ENCODE measurements around the gene KIF26B.

DNA sequence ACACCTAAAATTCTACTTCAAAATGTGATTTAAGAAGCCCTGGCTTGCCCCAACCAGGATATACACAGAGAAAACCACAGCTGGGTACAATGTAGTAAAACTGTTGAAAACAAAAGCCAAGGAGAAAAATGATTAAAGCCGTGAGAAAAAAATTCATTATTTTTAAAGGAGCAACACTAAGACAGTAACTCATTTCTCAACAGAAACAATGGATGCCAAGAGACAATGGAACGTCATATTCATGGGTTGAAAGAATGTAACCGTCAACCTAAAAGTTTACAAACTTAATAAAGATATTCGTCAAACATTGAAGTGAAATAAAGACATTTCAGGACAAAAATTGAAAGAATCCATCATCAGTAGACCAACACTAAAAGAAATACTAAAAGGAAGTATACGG lies 340.9 kb downstream of the KIF26B start:
- TF ChIP-seq, protein P1, sequence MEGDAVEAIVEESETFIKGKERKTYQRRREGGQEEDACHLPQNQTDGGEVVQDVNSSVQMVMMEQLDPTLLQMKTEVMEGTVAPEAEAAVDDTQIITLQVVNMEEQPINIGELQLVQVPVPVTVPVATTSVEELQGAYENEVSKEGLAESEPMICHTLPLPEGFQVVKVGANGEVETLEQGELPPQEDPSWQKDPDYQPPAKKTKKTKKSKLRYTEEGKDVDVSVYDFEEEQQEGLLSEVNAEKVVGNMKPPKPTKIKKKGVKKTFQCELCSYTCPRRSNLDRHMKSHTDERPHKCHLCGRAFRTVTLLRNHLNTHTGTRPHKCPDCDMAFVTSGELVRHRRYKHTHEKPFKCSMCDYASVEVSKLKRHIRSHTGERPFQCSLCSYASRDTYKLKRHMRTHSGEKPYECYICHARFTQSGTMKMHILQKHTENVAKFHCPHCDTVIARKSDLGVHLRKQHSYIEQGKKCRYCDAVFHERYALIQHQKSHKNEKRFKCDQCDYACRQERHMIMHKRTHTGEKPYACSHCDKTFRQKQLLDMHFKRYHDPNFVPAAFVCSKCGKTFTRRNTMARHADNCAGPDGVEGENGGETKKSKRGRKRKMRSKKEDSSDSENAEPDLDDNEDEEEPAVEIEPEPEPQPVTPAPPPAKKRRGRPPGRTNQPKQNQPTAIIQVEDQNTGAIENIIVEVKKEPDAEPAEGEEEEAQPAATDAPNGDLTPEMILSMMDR (IDR thresholded peaks at IDR 0.05): no peak
- TF ChIP-seq, protein P2, sequence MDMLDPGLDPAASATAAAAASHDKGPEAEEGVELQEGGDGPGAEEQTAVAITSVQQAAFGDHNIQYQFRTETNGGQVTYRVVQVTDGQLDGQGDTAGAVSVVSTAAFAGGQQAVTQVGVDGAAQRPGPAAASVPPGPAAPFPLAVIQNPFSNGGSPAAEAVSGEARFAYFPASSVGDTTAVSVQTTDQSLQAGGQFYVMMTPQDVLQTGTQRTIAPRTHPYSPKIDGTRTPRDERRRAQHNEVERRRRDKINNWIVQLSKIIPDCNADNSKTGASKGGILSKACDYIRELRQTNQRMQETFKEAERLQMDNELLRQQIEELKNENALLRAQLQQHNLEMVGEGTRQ (IDR thresholded peaks at IDR 0.05): no peak
- TF ChIP-seq EP300 (IDR thresholded peaks at IDR 0.05): no peak
- TF ChIP-seq HOXB5 (CRISPR knock-in tag; IDR thresholded peaks at IDR 0.05): no peak
- TF ChIP-seq SMC3 (IDR thresholded peaks at IDR 0.05): no peak
- TF ChIP-seq MYC (IDR thresholded peaks at IDR 0.05; ENCODE audit: borderline replicate concordance, low read length): no peak

Measured in A549 (cell line).